C4-2B (cell line): ENCODE measurements around the gene ARL4A.

Experiments
- H3K27ac ChIP-seq: fragments of 450-650 bp; 2 replicates; pipeline ENCODE4 v1.5.1; 2017
- CTCF ChIP-seq: fragments of 450-650 bp; conservative IDR thresholded peaks from 2 replicates; pipeline ENCODE4 v1.5.1; 2017; ENCODE audit warnings: mild to moderate bottlenecking
- ZFX ChIP-seq: fragments of 450-650 bp; IDR thresholded peaks from 2 replicates; pipeline ENCODE4 v1.6.1; 2017

The ARL4A gene

GRCh38 chr7:12719141-12719919 is 31.9 kb downstream of the ARL4A start:
- TF ChIP-seq CTCF (no peak), ZFX (no peak)
- H3K27ac ChIP-seq = no peak overlapping the region

- TF ChIP-seq ZFX (no peak), CTCF (no peak)
Measured at GRCh38 chr7:12719981-12720865, 32.8 kb downstream of the ARL4A start.

GRCh38 chr7:12721286-12721830 is 33.9 kb downstream of the ARL4A start:
- TF ChIP-seq CTCF (no peak), ZFX (no peak)
- peak overlapping the region; percentile 39; the same call in 1 of the 2 replicates for H3K27ac ChIP-seq

More at GRCh38 chr7:12719981-12720865, 32.8 kb downstream of the ARL4A start:
- no peak overlapping the region for H3K27ac ChIP-seq

GRCh38 chr7:12722136-12722535 is 34.7 kb downstream of the ARL4A start:
- TF ChIP-seq ZFX (no peak), CTCF (no peak)
- peak overlapping the region; percentile 39; the same call in 1 of the 2 replicates for H3K27ac ChIP-seq

- H3K27ac ChIP-seq = no peak overlapping the region
- TF ChIP-seq CTCF = no peak
- no peak for TF ChIP-seq ZFX
Measured at GRCh38 chr7:12722636-12723605, 35.5 kb downstream of the ARL4A start.

- H3K27ac ChIP-seq = no peak overlapping the region
- no peak for TF ChIP-seq ZFX
- no peak for TF ChIP-seq CTCF
Measured at GRCh38 chr7:12725575-12726316, 38.3 kb downstream of the ARL4A start.
